NCI-H748 (cell line): ENCODE data around the gene SYT6.

Experiments used
- DNase-seq: peaks from one replicate; lab custom pipeline; 2025; ENCODE audit not compliant: unreplicated experiment; lab: John Stamatoyannopoulos, UW

The SYT6 gene

DNA sequence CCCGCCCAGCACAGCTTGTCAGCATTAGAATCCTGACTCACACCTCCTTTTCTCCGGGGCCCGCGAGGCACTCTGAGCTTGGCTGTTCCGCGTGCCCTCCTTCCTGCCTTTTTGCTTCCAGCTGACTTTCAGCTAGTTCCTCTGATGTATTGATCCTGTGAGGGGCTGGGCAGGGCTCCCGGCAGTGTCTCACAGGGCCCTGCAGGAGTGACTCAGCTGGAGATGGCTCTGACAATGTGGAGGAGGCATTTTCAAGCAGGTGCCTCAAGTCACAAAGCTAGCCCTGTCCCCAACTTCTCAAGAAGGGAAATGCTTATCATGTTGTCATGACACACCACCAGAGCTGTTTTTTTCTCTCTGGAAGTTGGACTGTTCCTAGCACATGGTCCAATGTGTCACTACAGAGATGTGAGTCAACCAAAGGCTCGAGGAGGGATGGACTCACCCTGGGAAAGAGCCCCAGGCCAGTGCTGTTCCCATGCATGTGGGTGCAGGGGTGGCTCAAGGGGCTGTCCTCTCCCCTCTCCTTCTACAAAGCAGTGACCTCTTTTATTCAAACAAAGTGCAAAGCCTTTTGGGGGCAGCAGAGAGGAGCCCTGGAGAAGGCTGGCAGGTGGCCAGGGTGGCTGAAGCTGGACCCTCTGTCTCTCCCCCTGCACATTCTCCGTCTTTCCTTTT is 30.6 kb downstream of the SYT6 start:
- no peak for DNase-seq

DNA sequence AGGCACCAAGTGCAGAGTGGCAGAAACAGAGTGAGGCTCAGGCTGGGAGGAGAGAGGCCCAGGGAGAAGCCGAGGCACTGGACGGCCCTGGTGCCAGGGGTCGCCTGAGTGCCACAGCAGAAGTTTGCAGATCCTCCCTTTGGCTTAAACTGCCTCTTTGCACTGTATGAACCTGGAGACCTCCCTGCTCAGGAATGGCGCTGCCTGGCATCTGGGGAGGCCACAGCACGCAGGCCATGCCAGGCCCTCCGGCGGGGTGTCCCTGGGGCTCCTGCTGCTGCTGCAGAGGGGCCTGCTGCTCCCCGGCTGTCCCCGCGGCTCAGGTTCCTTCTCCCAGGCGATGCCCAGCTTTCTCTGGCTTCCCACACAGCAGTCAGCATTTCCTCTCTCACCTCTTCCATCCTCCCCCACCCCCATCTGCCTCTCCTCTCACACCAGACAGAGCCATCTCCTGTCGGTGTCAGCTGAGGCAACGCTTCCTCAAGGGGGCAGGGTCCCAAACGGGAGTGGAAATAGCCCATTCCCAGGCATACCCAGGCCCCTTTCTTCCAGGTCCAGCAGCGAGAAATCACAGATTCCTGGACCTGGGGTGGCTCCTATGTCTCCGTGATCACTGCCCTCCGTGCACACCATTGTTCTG is 35.2 kb downstream of the SYT6 start:
- DNase-seq, result no peak

DNA sequence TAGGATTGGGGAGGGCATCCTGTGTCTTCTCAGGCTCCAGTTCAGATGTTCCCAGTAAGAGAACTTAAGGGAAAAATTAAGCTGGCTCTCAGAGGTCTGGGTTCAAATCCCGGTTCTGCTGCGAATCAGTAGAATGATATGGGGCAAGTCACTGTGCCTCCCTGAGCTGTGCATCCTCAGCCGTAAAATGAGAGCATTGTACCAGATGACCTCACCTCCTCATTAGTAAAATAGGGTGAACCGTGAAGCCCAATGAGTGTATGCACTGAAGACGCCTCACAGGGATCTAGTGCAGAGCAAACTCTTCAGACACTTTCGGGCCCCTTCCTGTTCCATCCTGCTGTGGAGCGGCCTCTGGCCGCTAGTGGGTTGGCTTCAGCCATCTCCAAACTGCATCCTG is 36.0 kb downstream of the SYT6 start:
- DNase-seq, result no peak

DNA sequence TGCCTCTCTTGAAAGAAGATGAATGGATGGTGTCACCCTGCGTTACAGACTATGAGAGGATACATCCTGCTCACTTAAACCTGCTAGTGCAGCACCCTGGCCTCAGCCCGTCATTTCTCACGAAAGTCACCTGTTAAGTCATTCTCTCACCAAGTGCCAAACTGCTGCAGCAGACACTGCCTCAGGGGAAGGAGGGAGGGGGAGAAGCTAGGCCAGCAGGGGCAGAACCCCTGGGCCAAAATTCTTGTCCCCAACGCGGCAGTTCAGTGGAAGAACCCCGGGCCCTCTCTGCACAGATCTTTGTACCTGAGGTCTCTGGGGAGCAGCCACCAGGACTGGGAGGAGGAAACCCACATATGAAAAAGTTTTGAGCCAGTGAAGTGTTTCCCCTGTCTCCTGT is 37.6 kb downstream of the SYT6 start:
- no peak for DNase-seq

DNA sequence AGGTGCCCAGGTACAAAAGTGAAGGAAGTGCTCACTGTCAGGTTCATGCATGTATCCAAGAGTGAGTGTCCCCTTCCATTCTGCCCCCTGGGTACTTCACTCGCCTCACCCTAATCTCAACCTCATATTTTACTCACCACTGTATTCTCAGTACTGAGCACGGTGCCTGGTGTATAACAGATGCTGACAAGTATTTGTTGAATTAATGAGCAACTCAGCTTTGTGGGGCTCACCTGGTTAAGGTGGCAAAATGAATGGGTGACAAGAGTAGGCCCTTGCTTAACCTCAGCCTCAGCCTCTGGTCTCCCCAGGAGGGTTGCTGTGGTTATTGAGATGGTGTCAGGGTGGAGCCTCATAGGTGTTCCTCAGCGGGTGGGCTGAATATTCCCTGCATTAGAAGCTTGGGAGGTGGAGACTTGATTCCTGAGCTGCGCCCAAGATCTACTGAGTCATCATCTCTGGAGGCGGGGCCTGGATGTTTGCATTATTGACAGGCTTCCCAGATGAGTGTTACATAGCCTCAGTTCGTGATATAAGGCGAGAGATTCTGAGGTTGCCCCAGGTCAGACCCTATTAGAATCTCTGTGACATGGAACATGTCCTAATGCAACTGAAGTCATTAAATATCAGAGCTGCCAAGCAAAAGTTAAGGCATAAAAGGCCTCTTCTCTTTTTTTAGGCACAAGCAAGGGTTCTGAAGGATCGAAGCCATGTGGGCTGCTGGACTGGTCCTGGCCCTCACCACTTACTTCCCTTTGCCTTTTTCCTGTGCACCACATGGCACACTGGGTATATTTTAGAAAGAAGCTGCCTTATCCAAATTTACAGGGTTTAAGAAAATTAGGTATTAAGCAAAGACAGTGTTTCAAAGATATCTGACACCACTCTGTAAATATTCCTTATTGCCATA is 39.2 kb downstream of the SYT6 start:
- no peak for DNase-seq

DNA sequence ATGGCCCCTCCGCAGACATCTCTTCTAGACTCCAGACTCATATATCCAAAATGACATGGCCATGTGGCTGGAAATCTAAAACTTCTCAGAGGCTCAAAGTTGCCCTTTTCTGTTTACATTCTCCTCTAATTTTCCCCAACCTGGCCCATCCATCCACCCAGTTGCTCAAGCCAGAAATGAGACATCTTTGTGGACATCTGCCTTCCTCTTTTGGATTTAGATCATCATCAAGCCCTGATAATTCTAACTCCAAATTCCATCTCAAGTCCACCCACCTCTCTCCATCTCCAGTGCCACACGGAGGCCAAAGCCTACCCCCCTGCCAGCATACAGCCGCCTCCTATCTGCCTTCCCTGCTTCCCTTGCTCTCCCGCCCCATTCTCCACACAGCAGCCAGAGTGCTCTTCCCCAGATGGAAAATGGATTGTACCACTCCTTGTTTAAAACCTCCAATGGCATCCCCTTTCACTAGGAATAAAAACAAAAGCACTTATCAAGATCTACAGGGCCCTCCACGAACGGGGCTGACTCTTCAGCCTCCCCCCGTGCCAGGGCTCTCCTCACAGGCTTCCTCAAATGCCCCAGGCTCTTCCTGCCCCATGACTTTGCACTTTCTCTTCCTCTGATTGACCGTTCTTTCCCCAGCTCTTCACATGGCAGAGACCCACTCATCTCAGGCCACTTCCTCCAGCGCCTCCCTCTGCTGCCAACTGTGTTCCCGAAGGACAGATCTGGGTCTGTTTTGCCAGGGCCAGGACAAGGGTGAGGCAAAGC is 40.1 kb downstream of the SYT6 start:
- no peak for DNase-seq

DNA sequence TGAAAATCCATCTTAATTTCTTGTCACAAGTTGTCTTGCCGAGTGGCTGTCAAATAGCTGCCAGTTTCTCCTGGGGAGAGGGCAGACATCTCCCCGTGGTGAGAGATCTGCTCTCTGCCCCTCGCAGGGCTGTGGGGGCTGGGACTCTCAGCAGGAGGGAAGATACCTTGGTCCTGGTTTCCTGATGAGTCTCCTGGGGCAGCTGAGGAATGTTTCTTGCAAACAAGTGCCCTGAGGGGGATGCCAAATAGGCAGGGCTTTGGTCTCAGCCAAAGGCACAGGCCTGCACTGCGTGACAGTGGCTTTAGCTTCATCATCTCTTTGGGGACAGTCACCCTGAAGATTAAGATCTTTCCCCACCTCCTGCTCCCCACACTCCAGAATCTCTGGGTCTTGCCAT is 40.9 kb downstream of the SYT6 start:
- DNase-seq, result no peak

DNA sequence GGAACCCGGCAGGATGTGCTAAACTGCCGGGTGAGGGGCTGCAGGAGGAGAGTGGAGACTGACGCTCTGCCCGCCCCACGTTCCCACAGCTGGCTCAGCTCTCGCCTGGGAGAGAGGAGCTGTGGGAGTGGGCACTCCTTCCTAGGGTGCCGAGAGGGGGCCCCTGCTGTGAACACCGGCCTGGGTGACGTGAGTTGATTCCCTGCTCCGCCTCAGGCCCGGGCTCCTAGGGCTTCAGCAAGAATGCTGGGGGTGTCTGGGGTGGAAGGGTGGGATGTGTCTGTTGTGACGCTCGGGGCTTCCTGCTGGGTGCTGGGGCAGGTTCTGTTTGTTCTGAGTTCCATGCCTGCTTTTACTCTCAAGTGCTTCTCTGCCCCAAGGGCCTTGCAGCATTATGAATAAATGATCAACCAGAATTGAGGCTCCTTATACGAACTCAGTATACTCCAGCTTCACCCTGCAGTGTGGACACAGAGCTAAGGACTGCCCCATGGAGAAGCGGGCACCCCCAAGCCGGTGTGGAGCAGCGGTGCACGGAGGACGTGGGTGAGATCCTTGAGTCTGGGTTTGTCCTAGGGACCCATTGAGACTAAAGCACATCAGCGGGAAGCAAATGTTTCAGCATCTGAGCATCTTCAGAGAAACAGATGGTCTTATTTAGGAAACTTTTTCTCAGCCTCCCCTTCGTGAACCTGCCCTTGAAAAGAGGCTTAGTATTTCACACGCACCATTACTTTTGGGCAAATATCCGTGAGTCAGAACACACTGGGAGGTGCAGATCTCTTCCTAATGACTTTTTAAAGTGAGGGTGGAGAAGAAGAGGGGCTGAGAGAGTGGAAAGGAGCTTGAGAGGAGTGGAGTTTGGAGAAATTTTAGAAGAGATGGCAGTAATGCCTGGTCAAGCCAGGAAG is 41.7 kb downstream of the SYT6 start:
- no peak for DNase-seq

DNA sequence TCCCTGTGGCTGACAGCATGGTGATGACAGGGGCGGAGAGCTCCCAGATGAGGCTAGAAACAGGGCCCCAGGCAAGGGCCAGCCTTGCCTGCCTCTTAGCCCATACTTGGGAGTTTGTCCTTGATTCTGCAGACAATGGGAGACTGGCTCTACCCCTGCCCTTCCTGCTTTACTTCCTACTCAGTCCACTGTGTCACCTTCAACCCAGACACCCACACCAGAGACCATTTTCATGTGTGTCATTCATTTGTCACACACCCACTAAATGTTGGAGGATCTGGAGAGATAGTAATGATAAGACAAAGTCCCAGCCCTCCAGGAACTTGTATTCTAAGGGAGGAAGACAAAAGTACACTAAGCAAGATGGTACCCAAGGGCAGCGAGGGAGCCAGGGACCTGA is 43.7 kb downstream of the SYT6 start:
- no peak for DNase-seq

DNA sequence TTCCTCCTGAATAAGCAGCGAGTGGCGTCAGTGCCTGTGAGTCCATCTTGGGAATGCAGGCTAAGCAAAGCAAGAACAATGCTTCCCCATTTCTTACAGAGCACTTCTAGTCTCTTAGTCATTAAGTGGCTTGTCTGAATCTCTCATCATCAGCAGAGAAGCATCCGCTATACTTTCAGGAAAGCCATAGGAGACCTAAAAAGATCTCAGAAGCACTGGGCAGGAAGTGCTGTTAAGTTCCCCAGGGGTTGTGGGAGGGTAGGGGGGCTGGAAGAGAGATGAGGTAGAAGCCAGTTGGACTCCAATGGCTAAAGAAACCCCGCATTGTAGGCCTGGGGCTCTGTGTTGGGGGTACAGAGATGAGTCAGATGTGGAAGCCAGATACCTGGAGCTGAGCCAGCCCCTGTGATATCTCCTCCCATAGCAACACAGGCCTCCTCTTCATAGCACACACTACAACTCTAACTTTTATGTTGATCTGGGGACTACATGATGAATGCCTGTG is 44.9 kb downstream of the SYT6 start:
- no peak for DNase-seq

DNA sequence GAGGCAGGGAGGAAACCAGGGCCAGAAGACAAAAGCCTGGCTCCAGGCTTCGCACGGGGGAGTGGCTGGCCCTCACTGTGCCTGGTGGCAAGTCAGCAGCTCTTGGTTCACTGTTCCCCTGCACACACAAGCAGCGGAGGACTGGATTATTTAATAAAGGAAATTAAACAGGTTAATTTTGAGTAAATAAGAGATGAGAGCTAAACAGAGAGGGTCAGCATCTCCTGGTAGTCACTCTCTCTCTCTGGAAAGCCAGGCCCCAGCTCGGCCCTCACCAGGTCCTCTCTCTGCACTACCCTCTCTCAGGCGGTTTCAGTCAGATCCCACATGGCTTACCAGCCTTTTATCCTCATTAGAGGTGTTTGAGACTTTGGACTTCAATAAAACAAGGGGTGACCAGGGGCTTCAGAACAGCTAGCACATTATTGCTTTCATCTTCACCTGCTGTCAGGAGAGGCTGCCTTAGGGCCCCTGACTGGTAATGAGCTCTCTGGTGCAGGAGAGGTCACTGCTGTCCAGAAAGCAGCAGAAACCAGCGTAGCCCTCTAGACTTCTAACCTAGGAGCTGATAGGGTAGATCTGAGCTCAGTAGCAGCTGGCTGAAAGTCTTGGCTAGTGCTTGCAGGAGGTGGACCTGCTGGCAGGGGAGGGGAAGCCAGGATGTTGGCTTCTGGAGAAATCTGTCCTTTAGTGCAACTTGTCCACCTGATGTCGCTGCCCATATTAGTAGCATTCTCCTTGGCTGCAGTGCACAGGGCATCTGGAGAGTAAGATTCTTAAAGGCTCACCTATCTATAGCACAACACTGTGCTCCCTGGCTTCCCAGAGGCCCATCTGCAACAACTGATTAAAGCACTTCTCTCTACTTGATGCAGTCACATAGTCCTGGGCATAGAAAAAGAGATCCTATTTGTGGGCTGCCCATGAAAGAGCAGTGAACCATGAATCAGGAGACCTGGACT is 45.9 kb downstream of the SYT6 start:
- DNase-seq, result peak; percentile 8

DNA sequence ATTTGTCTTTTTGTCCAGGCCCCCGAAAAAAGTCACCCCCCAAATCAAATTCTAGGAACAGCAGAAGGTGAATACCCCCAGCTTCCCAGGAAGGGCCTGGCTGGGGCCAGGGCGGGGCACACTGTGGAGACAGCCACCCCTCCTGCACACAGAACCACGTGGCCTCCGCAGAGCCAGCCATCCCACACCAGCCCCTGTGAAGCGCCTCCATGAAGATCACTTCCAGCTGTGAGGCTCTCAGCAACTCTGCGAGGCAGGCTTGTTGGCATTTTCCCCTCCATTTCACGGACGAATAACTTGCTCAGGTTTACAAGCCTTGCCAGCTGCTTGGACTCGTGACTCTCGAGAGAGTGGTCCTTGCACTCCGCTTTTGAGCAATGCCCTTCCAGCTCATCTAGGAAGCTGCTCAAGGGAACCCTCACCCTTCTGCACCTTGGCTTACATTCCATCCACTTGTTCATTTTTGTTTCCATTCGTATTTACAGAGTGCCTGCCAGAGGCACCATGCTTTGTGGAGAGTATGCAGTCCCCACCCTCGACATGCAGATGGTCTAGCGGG is 48.2 kb downstream of the SYT6 start:
- DNase-seq, result peak; percentile 23

DNA sequence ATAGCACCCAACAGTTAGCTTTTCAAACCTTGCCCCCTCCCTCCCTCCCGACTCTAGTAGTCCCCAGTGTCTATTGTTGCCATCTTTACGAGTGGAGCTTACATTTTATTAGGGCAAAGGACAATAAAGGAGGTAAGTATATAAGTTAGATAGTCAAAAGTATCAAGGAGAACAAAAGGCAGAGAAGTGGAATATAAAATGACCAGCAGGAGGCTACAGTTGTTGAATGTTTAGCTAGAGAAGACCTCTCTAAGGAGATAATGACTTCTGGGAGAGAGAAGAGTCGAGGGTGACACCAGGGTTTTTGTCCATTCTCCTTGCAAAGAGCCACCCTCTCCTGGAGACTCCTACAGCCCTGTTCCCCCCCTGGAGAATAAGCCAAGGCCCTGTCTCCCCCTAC is 48.7 kb downstream of the SYT6 start:
- DNase-seq, result no peak

DNA sequence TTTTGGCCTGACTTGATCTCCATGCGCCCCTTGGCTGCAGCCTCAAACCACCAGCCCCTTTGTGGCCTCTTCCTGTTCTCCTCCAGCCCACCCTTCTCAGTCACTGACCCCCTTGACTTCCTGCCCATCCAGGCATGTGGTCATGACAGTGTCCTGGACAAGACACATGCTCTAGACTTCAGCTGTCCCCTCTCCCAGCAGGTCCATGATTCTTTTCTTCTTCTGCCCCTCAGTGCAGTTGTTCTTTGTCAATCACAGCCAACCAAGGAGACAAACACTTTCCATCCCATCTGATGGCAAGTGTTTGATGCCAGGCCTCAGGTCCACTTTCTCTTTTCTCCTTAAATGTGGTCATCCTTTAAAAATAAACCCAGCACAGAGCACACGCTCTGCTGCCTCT is 49.7 kb downstream of the SYT6 start:
- DNase-seq, result no peak

DNA sequence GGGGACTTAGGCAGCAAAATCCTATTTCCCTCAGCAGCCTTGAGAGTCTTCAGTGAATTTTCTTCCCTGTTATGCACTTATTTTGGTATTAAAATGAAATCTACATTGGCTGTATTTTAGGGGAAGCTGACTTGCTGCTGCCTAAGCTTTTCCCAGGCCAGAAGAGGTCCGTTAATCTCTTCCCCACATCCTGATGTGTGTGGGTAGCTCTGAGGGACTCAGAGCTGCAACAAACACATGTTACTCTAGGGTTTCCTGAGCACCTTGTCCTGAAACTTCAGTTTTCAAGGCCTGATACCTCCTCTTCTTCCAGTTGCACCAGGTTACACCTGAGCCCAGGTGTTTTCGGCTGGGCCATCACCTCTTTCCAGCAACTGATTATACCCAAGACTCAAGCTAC is 51.5 kb downstream of the SYT6 start:
- no peak for DNase-seq

DNA sequence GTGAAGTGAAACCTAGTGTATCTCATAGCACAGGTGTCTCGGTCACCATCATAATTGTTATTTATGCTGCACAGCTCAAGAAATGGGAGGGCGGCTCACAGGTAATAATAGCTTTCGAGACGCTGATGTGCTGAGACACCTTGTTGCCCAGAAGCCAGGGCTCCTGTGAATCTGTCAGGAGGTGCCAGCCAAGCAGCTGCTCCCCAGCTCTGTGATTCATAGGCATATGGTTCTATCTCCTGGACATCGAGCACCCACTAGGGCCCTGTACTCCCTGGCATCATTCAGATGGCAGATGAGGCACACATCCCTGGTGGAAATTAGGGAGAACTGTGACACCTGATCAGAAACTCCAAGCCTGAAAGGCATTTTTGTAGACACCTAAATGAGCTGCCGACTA is 53.5 kb downstream of the SYT6 start:
- DNase-seq, result no peak

DNA sequence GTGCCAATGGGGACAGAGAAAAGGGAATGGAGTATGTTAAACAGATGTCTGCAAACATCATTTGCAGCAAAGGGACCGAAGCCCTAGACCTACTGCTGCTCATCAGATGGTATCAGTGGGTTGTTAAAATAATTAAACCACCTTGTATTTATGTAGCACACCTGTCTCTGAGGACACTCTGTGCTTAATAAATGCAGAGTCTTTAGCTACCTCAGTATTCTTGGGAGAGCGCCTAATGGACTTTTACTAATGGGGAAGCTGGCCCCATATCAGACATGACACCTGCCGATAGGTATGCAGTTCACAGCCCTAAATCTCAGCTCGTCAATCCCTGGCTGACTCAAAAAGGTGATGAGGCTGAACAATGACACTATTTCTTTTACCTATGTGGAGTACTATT is 54.4 kb downstream of the SYT6 start:
- peak; percentile 29 for DNase-seq

DNA sequence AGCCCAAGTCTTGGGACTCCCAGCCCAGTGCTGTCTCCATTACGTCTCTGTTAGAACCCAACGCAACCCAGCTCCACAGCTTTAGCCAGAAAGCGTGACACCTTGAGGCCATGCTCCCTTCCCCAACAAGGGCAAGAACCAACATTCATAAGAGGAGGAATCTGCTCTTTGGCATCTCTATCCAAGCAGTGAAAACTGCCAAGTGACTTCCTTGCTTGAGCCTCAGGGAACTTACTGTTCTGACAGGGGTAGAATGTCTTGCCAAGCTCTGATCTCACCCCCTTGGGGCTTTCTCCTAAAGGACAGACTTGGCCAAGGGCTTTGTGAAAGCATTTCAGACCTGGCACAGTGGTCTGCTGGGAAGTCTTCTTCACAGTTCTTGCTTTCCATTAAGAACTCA is 56.6 kb downstream of the SYT6 start:
- DNase-seq, result no peak

DNA sequence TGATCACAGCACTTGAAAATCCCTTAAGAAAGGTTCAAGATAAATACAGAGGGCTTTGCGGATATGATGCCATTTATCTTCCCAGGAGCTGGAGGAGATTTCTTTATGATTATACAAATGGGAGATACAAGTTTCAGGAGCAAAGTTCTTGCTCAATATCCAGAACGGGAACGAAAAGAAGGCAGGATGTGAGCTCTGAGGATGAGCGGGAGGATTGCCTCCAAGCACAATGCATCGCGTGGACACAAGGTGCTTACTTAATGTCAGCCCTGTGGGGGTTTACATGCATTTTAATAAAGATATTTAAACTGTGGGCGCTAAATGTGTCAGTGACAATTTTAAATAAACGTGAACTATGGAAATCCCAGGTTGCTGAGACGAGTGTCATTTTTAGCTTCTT is 59.0 kb downstream of the SYT6 start:
- DNase-seq, result no peak
